Trophoblast cell (in vitro differentiated cells and primary cell): ENCODE results near the gene MYRF.

Experiments used
- DNase-seq, 2 donors: peaks; one replicate each; pipeline ENCODE4 v3.0.0-alpha.2; 2016
- H2AFZ ChIP-seq: 2 replicates; pipeline ENCODE4 v1.6.1; 2013; ENCODE audit warnings: low read length, moderate library complexity, mild to moderate bottlenecking; ENCODE audit not compliant: insufficient read depth, poor library complexity
- H2AK5ac ChIP-seq: 2 replicates; pipeline ENCODE4 v1.6.1; 2013; ENCODE audit warnings: mild to moderate bottlenecking, low read length
- H2BK120ac ChIP-seq: 2 replicates; pipeline ENCODE4 v1.6.1; 2013; ENCODE audit warnings: low read length, mild to moderate bottlenecking, moderate library complexity; ENCODE audit not compliant: insufficient read depth, poor library complexity
- H2BK12ac ChIP-seq: 2 replicates; pipeline ENCODE4 v1.6.1; 2013; ENCODE audit warnings: mild to moderate bottlenecking, low read length, moderate library complexity
- H2BK5ac ChIP-seq: 2 replicates; pipeline ENCODE4 v1.6.1; 2013; ENCODE audit warnings: low read length, low read depth, moderate library complexity, mild to moderate bottlenecking; ENCODE audit not compliant: poor library complexity
- H3K14ac ChIP-seq: 2 replicates; pipeline ENCODE4 v1.6.1; 2013; ENCODE audit warnings: mild to moderate bottlenecking, low read length
- H3K18ac ChIP-seq: 2 replicates; pipeline ENCODE4 v1.6.1; 2013; ENCODE audit warnings: mild to moderate bottlenecking, low read length
- H3K23ac ChIP-seq: 2 replicates; pipeline ENCODE4 v1.6.1; 2013; ENCODE audit warnings: low read length
- H3K27ac ChIP-seq: 2 replicates; pipeline ENCODE4 v1.5.1; 2013; ENCODE audit warnings: low read depth, mild to moderate bottlenecking, inconsistent platforms, low read length, moderate library complexity
- H3K27me3 ChIP-seq: 2 replicates; pipeline ENCODE4 v1.6.1; 2013; ENCODE audit warnings: inconsistent platforms, mild to moderate bottlenecking, low read length, moderate library complexity; ENCODE audit not compliant: insufficient read depth
- H3K36me3 ChIP-seq, 2 experiments: 1 replicate in 1 of 2; 2 replicates in 1 of 2; pipeline ENCODE4 v1.6.1; 2013; ENCODE audit warnings: low read length in 2 of 2, mild to moderate bottlenecking in 2 of 2, moderate library complexity in 1 of 2; ENCODE audit not compliant: insufficient read depth in 2 of 2, control insufficient read depth in 1 of 2
- H3K4ac ChIP-seq: 2 replicates; pipeline ENCODE4 v1.6.1; 2013; ENCODE audit warnings: low read depth, mild to moderate bottlenecking, low read length, moderate library complexity
- H3K4me1 ChIP-seq, 2 experiments: 1 replicate in 1 of 2; 2 replicates in 1 of 2; pipeline ENCODE4 v1.6.1; 2013; ENCODE audit warnings: low read length in 2 of 2, mild to moderate bottlenecking in 2 of 2, moderate library complexity in 1 of 2; ENCODE audit not compliant: insufficient read depth in 2 of 2, control insufficient read depth in 1 of 2
- H3K4me2 ChIP-seq: 2 replicates; pipeline ENCODE4 v1.6.1; 2013; ENCODE audit warnings: inconsistent platforms, mild to moderate bottlenecking, low read length, moderate library complexity
- H3K4me3 ChIP-seq: 2 replicates; pipeline ENCODE4 v1.5.1; 2013; ENCODE audit warnings: mild to moderate bottlenecking, low read depth, low read length, inconsistent platforms
- H3K79me1 ChIP-seq: one replicate; pipeline ENCODE4 v1.6.1; 2013; ENCODE audit warnings: low read length
- H3K79me2 ChIP-seq: 2 replicates; pipeline ENCODE4 v1.6.1; 2013; ENCODE audit warnings: low read length, mild to moderate bottlenecking; ENCODE audit not compliant: control insufficient read depth, insufficient read depth, poor library complexity
- H3K9ac ChIP-seq: 2 replicates; pipeline ENCODE4 v1.6.1; 2013; ENCODE audit warnings: mild to moderate bottlenecking, low read length
- H3K9me3 ChIP-seq: 2 replicates; pipeline ENCODE4 v1.6.1; 2013; ENCODE audit warnings: low read depth, mild to moderate bottlenecking, control low read depth, inconsistent platforms, low read length; ENCODE audit not compliant: insufficient read depth
- H4K12ac ChIP-seq: 2 replicates; pipeline ENCODE4 v1.6.1; 2013; ENCODE audit warnings: low read depth, mild to moderate bottlenecking, low read length, moderate library complexity
- H4K8ac ChIP-seq: 2 replicates; pipeline ENCODE4 v1.6.1; 2013; ENCODE audit warnings: low read depth, mild to moderate bottlenecking, low read length, moderate library complexity
- H4K91ac ChIP-seq: one replicate; pipeline ENCODE4 v1.6.1; 2013; ENCODE audit warnings: low read depth, mild to moderate bottlenecking, low read length, moderate library complexity
- WGBS: extraction: QIAGEN DNeasy Blood & Tissue Kit; methylation state at CpG from one replicate; pipeline ENCODE4 v1.1.7; 2013; ENCODE audit warnings: missing lambda C conversion rate; ENCODE audit not compliant: insufficient read length, insufficient coverage; ENCODE audit errors: extremely low coverage; 5-methylcytosine and 5-hydroxymethylcytosine counted together

The MYRF gene

DNA sequence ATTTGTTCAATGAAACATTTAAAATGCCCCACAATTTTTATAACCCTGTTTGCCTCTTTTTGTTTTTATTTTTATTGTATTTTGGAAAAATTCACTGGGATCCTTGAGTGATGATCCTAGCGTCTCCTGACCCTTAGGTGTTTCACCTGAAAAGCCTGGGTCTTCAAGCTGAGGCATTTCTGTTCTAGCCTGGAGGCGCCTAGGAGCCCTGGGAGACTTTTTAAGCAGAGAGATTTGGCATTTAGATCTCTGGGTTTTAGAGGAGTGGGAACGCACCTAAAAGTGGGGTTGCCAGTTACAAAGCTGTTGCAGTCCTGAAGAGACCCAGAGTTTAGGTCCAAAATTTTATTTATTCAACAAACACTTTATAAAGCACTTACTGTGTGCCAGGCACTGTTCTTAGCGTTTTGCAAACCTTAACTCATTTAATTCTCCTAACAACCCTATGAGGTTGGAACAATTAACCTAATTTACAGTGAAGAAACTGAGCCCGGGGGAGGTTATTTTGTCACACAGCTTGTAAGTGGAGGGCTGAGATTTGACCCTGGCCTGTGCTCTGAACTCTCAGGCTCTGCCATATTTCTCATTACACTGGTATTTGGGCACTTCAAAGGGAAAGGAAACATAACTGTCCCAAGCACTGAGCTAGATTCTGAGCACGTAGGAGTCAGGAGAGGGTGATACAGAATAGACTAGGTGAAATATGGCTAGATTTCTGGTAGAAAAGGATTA, 65.2 kb downstream of the MYRF start:
- Histone ChIP-seq H2BK12ac (no peak overlapping the region), H3K18ac (no peak overlapping the region), H3K27me3 (no peaks in the 10 kb centered on the region), H3K9ac (no peak overlapping the region), H3K79me1 (peaks cover 29% of the 10 kb centered on the region), H2AK5ac (no peak overlapping the region), H3K4me3 (no peak overlapping the region), H2AFZ (no peak overlapping the region), H2BK5ac (no peak overlapping the region), H3K79me2 (peaks cover 13% of the 10 kb centered on the region), H3K9me3 (no peaks in the 10 kb centered on the region), H3K4me2 (peak overlapping the region; percentile 82), H3K36me3 (peaks cover 10 to 14% of the 10 kb centered on the region in 2 experiments), H3K27ac (peak overlapping the region; percentile 87), H3K14ac (no peak overlapping the region), H3K23ac (no peak overlapping the region), H4K12ac (no peak overlapping the region), H3K4ac (no peak overlapping the region), H4K91ac (no peak overlapping the region), H4K8ac (no peak overlapping the region), H2BK120ac (peak overlapping the region; percentile 74), H3K4me1 (peaks cover 0 to 10% of the 10 kb centered on the region in 2 experiments)
- no peak for DNase-seq
- WGBS, result no CpG with 5 or more reads among the region's 6 CpGs

DNA sequence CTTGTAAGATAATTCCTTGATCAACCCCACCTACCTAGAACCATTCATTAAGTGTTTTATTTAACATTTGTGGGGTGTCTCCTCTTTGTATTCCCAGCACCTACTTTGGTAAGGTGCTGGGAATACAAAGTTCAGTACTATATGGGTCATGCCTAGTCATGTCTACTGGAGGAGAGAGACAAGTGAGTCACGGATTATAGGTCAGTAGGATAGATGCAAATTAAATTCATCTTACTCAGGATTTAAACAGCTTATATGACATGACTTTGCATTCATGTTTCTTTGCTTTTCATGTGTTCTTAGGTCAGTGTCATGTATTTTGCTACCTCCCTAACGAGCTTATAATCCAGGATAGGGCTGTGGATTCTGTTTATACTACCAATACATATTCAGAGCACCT, 67.7 kb downstream of the MYRF start:
- Histone ChIP-seq H2AK5ac (no peak overlapping the region), H3K36me3 (no peaks in the 10 kb centered on the region), H3K14ac (no peak overlapping the region), H3K4me1 (peaks cover 0 to 3% of the 10 kb centered on the region in 2 experiments), H2AFZ (no peak overlapping the region), H3K18ac (peak overlapping the region; percentile 42), H3K27ac (no peak overlapping the region), H3K4me2 (no peak overlapping the region), H3K23ac (no peak overlapping the region), H3K9me3 (no peaks in the 10 kb centered on the region), H2BK120ac (peak overlapping the region; percentile 48), H3K79me2 (peaks cover 13% of the 10 kb centered on the region), H4K12ac (no peak overlapping the region), H2BK12ac (no peak overlapping the region), H4K8ac (no peak overlapping the region), H4K91ac (peak overlapping the region; percentile 17), H3K9ac (no peak overlapping the region), H3K4me3 (no peak overlapping the region), H2BK5ac (no peak overlapping the region), H3K27me3 (no peaks in the 10 kb centered on the region), H3K79me1 (peaks cover 21% of the 10 kb centered on the region), H3K4ac (no peak overlapping the region)
- no CpG with 5 or more reads among the region's 2 CpGs for WGBS
- no peak for DNase-seq

DNA sequence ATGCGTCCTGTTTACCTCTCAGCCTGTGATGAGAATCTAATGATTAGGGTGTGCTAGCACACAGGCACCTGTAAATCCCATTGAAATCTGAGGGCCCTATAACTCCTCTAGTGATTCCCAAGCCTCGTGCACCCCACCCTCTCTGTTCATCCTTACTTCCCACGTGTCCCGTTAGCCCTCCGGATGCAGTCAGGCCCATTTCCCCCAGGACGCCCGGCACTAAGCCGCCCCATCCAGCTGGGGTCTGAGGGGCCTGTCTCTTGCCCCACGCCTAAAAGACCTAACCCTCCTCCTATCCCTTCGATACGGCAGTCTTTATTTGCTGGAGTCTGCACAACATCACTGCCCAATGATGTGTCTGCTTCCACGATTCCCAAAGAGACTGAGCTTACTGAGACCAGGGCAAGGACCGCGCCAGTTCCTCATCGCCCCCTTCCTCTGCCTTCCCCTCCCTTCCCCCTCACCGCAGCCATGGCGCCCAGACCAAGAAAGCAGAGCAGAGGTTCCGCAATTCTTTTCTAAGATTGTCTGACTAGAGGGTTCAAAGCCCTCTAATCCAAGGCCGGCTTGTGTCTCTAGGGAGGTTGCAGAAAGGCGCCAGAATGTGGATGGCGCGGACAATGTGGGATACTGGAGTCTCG, 74.6 kb downstream of the MYRF start:
- peak overlapping the region; percentile 90 for H2BK5ac ChIP-seq
- peak overlapping the region; percentile 61 for H2BK12ac ChIP-seq
- H2AK5ac ChIP-seq, result peak overlapping the region; percentile 65
- peak overlapping the region; percentile 70 for H3K9ac ChIP-seq
- peak overlapping the region; percentile 5 for H3K18ac ChIP-seq
- no CpG with 5 or more reads among the region's 23 CpGs for WGBS
- H3K27ac ChIP-seq, result peak overlapping the region; percentile 93
- peak overlapping the region; percentile 84 for H2BK120ac ChIP-seq
- peaks cover 8 to 27% of the 10 kb centered on the region in 2 experiments for H3K4me1 ChIP-seq
- DNase-seq, result no peak
- peaks cover 6 to 9% of the 10 kb centered on the region in 2 experiments for H3K36me3 ChIP-seq
- peaks cover 27% of the 10 kb centered on the region for H3K79me1 ChIP-seq
- H3K4me2 ChIP-seq, result peak overlapping the region; percentile 94
- H3K79me2 ChIP-seq, result peaks cover 33% of the 10 kb centered on the region
- peak overlapping the region; percentile 80 for H3K14ac ChIP-seq
- H3K4me3 ChIP-seq, result peak overlapping the region; percentile 92
- peak overlapping the region; percentile 82 for H4K8ac ChIP-seq
- H4K91ac ChIP-seq, result peak overlapping the region; percentile 96
- H2AFZ ChIP-seq, result peak overlapping the region; percentile 42
- H3K9me3 ChIP-seq, result no peaks in the 10 kb centered on the region
- no peak overlapping the region for H3K23ac ChIP-seq
- H3K4ac ChIP-seq, result peak overlapping the region; percentile 85
- H3K27me3 ChIP-seq, result no peaks in the 10 kb centered on the region
- peak overlapping the region; percentile 78 for H4K12ac ChIP-seq

DNA sequence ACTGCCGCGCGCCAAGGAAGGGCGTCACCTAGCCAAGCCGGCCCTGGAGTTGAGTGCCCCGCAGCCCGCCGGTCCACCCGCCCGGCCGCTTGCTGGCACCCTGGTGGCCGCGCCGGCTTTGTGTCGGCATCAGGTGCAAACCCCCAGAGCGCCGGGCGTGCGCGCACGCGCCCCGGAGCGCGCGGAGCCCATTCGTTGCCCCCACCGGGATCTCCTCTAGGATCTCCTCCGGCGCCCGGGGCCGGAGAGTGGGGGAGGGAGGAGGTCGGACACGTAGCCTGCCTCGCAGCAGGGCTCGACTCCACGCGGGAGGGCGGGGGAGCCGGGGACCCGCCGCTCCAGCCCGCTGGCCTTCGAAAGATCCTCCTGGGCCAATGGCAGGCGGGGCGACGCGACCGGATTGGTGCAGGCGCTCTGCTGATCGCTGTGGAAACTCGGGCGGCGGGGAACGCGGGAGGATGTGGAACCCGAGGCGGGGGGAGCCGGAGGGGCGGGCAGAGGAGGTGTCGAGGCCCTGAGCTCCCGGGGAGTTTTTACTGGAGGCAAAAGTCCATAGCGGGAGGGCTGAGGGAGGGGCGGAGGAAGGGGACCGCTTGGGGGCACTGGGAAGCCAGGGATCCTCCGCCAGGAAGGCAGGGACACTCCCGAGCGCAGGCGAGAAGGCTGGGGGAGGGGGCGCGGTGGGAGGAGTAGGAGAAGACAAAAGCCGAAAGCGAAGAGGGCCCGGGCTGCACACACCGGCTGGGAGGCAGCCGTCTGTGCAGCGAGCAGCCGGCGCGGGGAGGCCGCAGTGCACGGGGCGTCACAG, 75.3 kb downstream of the MYRF start, which contains the start of gene FADS2:
Gene FADS2, plus strand, starts transcription at position 730 of the 808 bp plus-strand sequence. CDS start 91 bp downstream, outside the sequence.
- Histone ChIP-seq H3K9me3 (no peaks in the 10 kb centered on the region), H2BK12ac (peak within 1 kb of the TSS; percentile 0), H3K14ac (peak within 1 kb of the TSS; percentile 83), H3K4me2 (peak within 1 kb of the TSS; percentile 94), H2AFZ (peak within 1 kb of the TSS; percentile 68), H3K4ac (peak within 1 kb of the TSS; percentile 87), H3K79me1 (peaks cover 26% of the 10 kb centered on the region), H4K91ac (peak within 1 kb of the TSS; percentile 96), H2BK120ac (peak within 1 kb of the TSS; percentile 84), H3K27ac (peak within 1 kb of the TSS; percentile 93), H3K4me3 (peak within 1 kb of the TSS; percentile 92), H3K18ac (peak within 1 kb of the TSS; percentile 96), H3K23ac (no peak within 1 kb of the TSS), H4K8ac (peak within 1 kb of the TSS; percentile 82), H4K12ac (peak within 1 kb of the TSS; percentile 78), H2BK5ac (peak within 1 kb of the TSS; percentile 90), H2AK5ac (peak within 1 kb of the TSS; percentile 27), H3K27me3 (no peaks in the 10 kb centered on the region), H3K36me3 (peaks cover 13 to 16% of the 10 kb centered on the region in 2 experiments), H3K9ac (peak within 1 kb of the TSS; percentile 91), H3K4me1 (peaks cover 6 to 33% of the 10 kb centered on the region in 2 experiments), H3K79me2 (peaks cover 38% of the 10 kb centered on the region)
- WGBS, result no CpG with 5 or more reads among the region's 83 CpGs
- DNase-seq, result peak; percentile 59 to 76
